H7 (cell line): Measurements from ENCODE around the gene CPT1A. TPM values are rescaled to one million over a fixed set of nuclear protein-coding genes. Genes with fewer than 3 reads are reported as not detected.

Source experiments
- DNase-seq: peaks from one replicate; pipeline ENCODE4 v3.0.0; 2012
- H3K27me3 ChIP-seq: 2 replicates; pipeline ENCODE4 v1.6.0; 2011; ENCODE audit warnings: mild to moderate bottlenecking, low read length; ENCODE audit not compliant: control insufficient read depth, insufficient read depth
- H3K36me3 ChIP-seq: replicated peaks from 2 replicates; pipeline ENCODE4 v1.5.1; 2011; ENCODE audit warnings: low read length; ENCODE audit not compliant: control insufficient read depth, insufficient read depth
- H3K4me3 ChIP-seq: 2 replicates; pipeline ENCODE4 v1.5.1; 2011; ENCODE audit warnings: low read depth, mild to moderate bottlenecking, control low read depth, low read length, moderate library complexity; ENCODE audit not compliant: insufficient read depth
- total RNA-seq: library from RNA; depleted of rRNA; stranded (reverse); fragments of >200 nt; shearing (Covaris generic); gene quantifications from 2 replicates; pipeline ENCODE4 v1.2.3, GENCODE V29; 2014

The CPT1A gene
- total RNA-seq, 1 experiment from 2014 or later, result 50.0 TPM

DNA sequence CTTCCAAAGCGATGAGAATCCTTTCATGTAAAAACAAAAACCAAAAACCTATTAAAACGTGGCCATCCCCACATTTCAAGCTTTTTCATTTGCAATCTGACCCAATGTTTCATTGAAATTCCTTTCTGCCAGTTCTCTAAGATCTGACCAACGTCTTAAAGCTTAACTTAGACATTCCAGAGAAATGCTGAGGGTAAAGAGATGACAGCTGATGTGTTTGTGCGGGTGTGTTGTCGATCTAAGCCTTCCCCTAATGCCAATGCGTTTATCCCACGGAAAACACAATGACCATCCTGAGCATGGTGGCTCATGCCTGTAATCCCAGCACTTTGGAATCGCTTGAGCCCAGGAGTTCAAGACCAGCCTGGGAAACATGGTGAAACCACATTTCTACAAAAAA, 84.0 kb downstream of the CPT1A start:
- no peak for DNase-seq
- H3K4me3 ChIP-seq, result no peak overlapping the region
- no peaks in the 10 kb centered on the region for H3K27me3 ChIP-seq
- peaks cover 3% of the 10 kb centered on the region for H3K36me3 ChIP-seq

GRCh38 chr11:68756171-68756766, 85.4 kb downstream of the CPT1A start:
- Histone ChIP-seq H3K27me3 (no peaks in the 10 kb centered on the region), H3K36me3 (peaks cover 1% of the 10 kb centered on the region), H3K4me3 (no peak overlapping the region)
- DNase-seq, result no peak

GRCh38 chr11:68753300-68753699, 88.4 kb downstream of the CPT1A start:
- no peak overlapping the region for H3K4me3 ChIP-seq
- peaks cover 1% of the 10 kb centered on the region for H3K36me3 ChIP-seq
- H3K27me3 ChIP-seq, result no peaks in the 10 kb centered on the region
- no peak for DNase-seq

GRCh38 chr11:68751331-68751856, 90.3 kb downstream of the CPT1A start, which contains the start of gene TESMIN:
TESMIN (minus strand) TSS chr11:68751520; CDS start chr11:68750660, 860 bp downstream.
- peak; percentile 100 for DNase-seq
- no peaks in the 10 kb centered on the region for H3K27me3 ChIP-seq
- peak within 1 kb of the TSS; percentile 63 for H3K4me3 ChIP-seq
- peaks cover 8% of the 10 kb centered on the region for H3K36me3 ChIP-seq

GRCh38 chr11:68751004-68751325, 90.8 kb downstream of the CPT1A start:
- DNase-seq, result no peak
- Histone ChIP-seq H3K27me3 (no peaks in the 10 kb centered on the region), H3K36me3 (peaks cover 13% of the 10 kb centered on the region), H3K4me3 (peak overlapping the region; percentile 63)

GRCh38 chr11:68750195-68751003, 91.3 kb downstream of the CPT1A start:
- peak; percentile 94 for DNase-seq
- Histone ChIP-seq H3K36me3 (peaks cover 16% of the 10 kb centered on the region), H3K4me3 (peak overlapping the region; percentile 63)

GRCh38 chr11:68749229-68750123, 92.2 kb downstream of the CPT1A start:
- no peaks in the 10 kb centered on the region for H3K27me3 ChIP-seq
- H3K36me3 ChIP-seq, result peaks cover 19% of the 10 kb centered on the region
- peak; percentile 57 for DNase-seq
- H3K4me3 ChIP-seq, result peak overlapping the region; percentile 63

More at GRCh38 chr11:68750195-68751003, 91.3 kb downstream of the CPT1A start:
- H3K27me3 ChIP-seq, result no peaks in the 10 kb centered on the region

DNA sequence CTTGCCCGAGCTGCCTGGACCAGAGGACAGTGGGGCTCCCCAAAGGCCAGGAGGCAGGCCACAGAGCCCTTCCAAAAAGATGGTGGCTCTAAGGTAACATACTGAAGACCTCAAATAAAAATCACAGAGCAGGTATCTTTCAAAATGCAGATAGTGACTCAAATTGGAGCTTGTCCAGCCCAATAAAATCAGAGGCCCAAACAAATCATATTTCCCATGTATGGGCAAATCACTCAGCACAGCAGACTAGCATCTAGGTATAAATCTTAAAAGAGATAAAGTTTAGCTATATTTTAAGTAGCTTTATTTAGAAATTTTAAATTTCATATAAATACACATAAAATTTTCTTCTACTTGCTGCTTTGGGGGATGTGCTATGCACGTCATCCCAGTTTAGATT, 93.7 kb downstream of the CPT1A start:
- no peak overlapping the region for H3K4me3 ChIP-seq
- no peaks in the 10 kb centered on the region for H3K27me3 ChIP-seq
- DNase-seq, result no peak
- H3K36me3 ChIP-seq, result peaks cover 25% of the 10 kb centered on the region

- Histone ChIP-seq H3K27me3 (no peaks in the 10 kb centered on the region), H3K4me3 (no peak overlapping the region), H3K36me3 (peaks cover 25% of the 10 kb centered on the region)
- DNase-seq, result no peak
These were observed 98.2 kb downstream of the CPT1A start for GRCh38 chr11:68743539-68743938.

- no peak for DNase-seq
- no peak overlapping the region for H3K4me3 ChIP-seq
- H3K36me3 ChIP-seq, result peaks cover 27% of the 10 kb centered on the region
- no peaks in the 10 kb centered on the region for H3K27me3 ChIP-seq
These were observed 100.3 kb downstream of the CPT1A start for GRCh38 chr11:68741463-68741862.

GRCh38 chr11:68735646-68736045, 106.1 kb downstream of the CPT1A start:
- H3K27me3 ChIP-seq, result no peaks in the 10 kb centered on the region
- DNase-seq, result no peak
- H3K36me3 ChIP-seq, result peaks cover 13% of the 10 kb centered on the region
- H3K4me3 ChIP-seq, result no peak overlapping the region

- Histone ChIP-seq H3K36me3 (peaks cover 13% of the 10 kb centered on the region), H3K4me3 (no peak overlapping the region), H3K27me3 (no peaks in the 10 kb centered on the region)
- DNase-seq, result no peak
These were observed 106.6 kb downstream of the CPT1A start for GRCh38 chr11:68735125-68735524.

GRCh38 chr11:68734111-68734510, 107.6 kb downstream of the CPT1A start:
- no peak overlapping the region for H3K4me3 ChIP-seq
- H3K27me3 ChIP-seq, result no peaks in the 10 kb centered on the region
- peaks cover 13% of the 10 kb centered on the region for H3K36me3 ChIP-seq
- no peak for DNase-seq

GRCh38 chr11:68727783-68728182, 113.9 kb downstream of the CPT1A start:
- Histone ChIP-seq H3K4me3 (no peak overlapping the region), H3K36me3 (no peaks in the 10 kb centered on the region), H3K27me3 (no peaks in the 10 kb centered on the region)
- DNase-seq, result no peak
